A549 (cell line): ENCODE measurements around the gene SLC11A2. TPM values are rescaled to one million over a fixed set of nuclear protein-coding genes. Genes with fewer than 3 reads are reported as not detected.

Source experiments
- ATAC-seq, 2 experiments: fragments of 200-7000 bp in 1 of 2; fragments of >200 bp in 1 of 2; cut with Nextera tagmentation in 1 of 2; cut with Tn5 transposase in 1 of 2; 3 replicates each; pipeline versions ENCODE4 v1.8.0 to v1.9.1; 2018 to 2020; ENCODE audit warnings: mild to moderate bottlenecking in 1 of 2, moderate library complexity in 1 of 2
- CTCF ChIA-PET: fragments of 300-600 bp; sonication (Branson Sonifier 250); formaldehyde crosslinking; extraction: SDS; loops from one replicate; lab custom pipeline; 2021; ENCODE audit warnings: antibody characterized with exemption, inconsistent platforms; lab: Yijun Ruan, JAX
- POLR2A ChIA-PET: fragments of 350-600 bp; formaldehyde crosslinking; extraction: SDS; loops from one replicate; lab custom pipeline; 2021; ENCODE audit warnings: antibody characterized with exemption, inconsistent platforms; lab: Yijun Ruan, JAX
- DNase-seq, 2 experiments: peaks; one replicate each; pipeline versions ENCODE4 v3.0.0 to v3.0.0-alpha.2; 2011 to 2016; ENCODE audit warnings: low read depth in 1 of 2, low spot score in 1 of 2
- FAIRE-seq: peaks from 2 replicates; lab custom pipeline; 2011; peaks lifted over from hg19 to GRCh38; lab: Jason Lieb, UNC
- H3K27ac ChIP-seq, 2 experiments: fragments of >200 bp; sonication (Bioruptor Twin); formaldehyde crosslinking; 3 replicates each; pipeline ENCODE4 v1.5.1; 2016 to 2017
- H3K4me1 ChIP-seq: fragments of >200 bp; sonication (Bioruptor Twin); formaldehyde crosslinking; 3 replicates; pipeline ENCODE4 v1.6.1; 2016
- H3K4me2 ChIP-seq: fragments of >200 bp; sonication (Bioruptor Twin); formaldehyde crosslinking; 3 replicates; pipeline ENCODE4 v1.6.1; 2016
- H3K4me3 ChIP-seq: fragments of >200 bp; sonication (Bioruptor Twin); formaldehyde crosslinking; 3 replicates; pipeline ENCODE4 v1.5.1; 2016
- H3K9me3 ChIP-seq: fragments of >200 bp; sonication (Bioruptor Twin); formaldehyde crosslinking; 3 replicates; pipeline ENCODE4 v1.6.1; 2016
- BCL3 ChIP-seq: fragments of >200 bp; sonication (Bioruptor Twin); formaldehyde crosslinking; IDR thresholded peaks from 3 replicates; pipeline ENCODE4 v1.6.1; 2016
- BHLHE40 ChIP-seq: IDR thresholded peaks from 2 replicates; pipeline ENCODE4 v1.6.1; 2012; ENCODE audit warnings: low read depth, low read length, inconsistent platforms
- CEBPB ChIP-seq, 2 experiments: fragments of >200 bp in 1 of 2; sonication (Bioruptor Twin) in 1 of 2; formaldehyde crosslinking in 1 of 2; IDR thresholded peaks; 2 replicates each; pipeline ENCODE4 v1.6.1; 2012 to 2016
- CHD4 ChIP-seq: fragments of 200-600 bp; sonication (generic); IDR thresholded peaks from 2 replicates; pipeline ENCODE4 v1.6.1; 2016; ENCODE audit warnings: antibody characterized with exemption, mild to moderate bottlenecking, borderline replicate concordance
- E2F6 ChIP-seq: IDR thresholded peaks from 2 replicates; pipeline ENCODE4 v1.6.1; 2012; ENCODE audit warnings: low read depth, borderline replicate concordance
- EHMT2 ChIP-seq: fragments of 200-600 bp; sonication (generic); IDR thresholded peaks from 2 replicates; pipeline ENCODE4 v1.6.1; 2016; ENCODE audit warnings: antibody characterized with exemption, low read depth, mild to moderate bottlenecking, moderate library complexity
- FOSB ChIP-seq: fragments of 250-450 bp; sonication (Bioruptor Pico); IDR thresholded peaks from 2 replicates; pipeline ENCODE4 v1.5.0; 2020; ENCODE audit warnings: mild to moderate bottlenecking, moderate library complexity
- HES2 ChIP-seq: fragments of >200 bp; sonication (Bioruptor Twin); formaldehyde crosslinking; IDR thresholded peaks from 2 replicates; pipeline ENCODE4 v1.6.1; 2016
- HMGXB4 ChIP-seq: fragments of 250-450 bp; sonication (Bioruptor Pico); IDR thresholded peaks from 2 replicates; pipeline ENCODE4 v1.5.0; 2021; ENCODE audit warnings: mild to moderate bottlenecking, moderate library complexity, borderline replicate concordance
- HOXB5 ChIP-seq: fragments of 250-450 bp; sonication (Bioruptor Pico); IDR thresholded peaks from 2 replicates; pipeline ENCODE4 v1.5.0; 2020; ENCODE audit warnings: mild to moderate bottlenecking, moderate library complexity
- JUN ChIP-seq, 2 experiments: fragments of >200 bp; sonication (Bioruptor Twin); formaldehyde crosslinking; IDR thresholded peaks; 2 replicates in 1 of 2; 3 replicates in 1 of 2; pipeline ENCODE4 v1.6.1; 2016 to 2017
- KDM1A ChIP-seq: fragments of 200-600 bp; sonication (generic); IDR thresholded peaks from 2 replicates; pipeline ENCODE4 v1.6.1; 2016; ENCODE audit warnings: low read depth, mild to moderate bottlenecking
- MAFK ChIP-seq: fragments of 450-650 bp; IDR thresholded peaks from 2 replicates; pipeline ENCODE4 v1.6.1; 2014; ENCODE audit not compliant: partially characterized antibody
- MAX ChIP-seq: IDR thresholded peaks from 2 replicates; pipeline ENCODE4 v1.6.1; 2012
- NFE2L2 ChIP-seq: fragments of 150-350 bp; conservative IDR thresholded peaks from 2 replicates; pipeline ENCODE4 v1.6.1; 2014; ENCODE audit warnings: low read length
- PBX3 ChIP-seq: IDR thresholded peaks from 2 replicates; pipeline ENCODE4 v1.6.1; 2012
- PHF8 ChIP-seq: fragments of 200-600 bp; sonication (generic); IDR thresholded peaks from 2 replicates; pipeline ENCODE4 v1.6.1; 2016; ENCODE audit warnings: low read depth, mild to moderate bottlenecking, antibody characterized with exemption, moderate library complexity, borderline replicate concordance
- POLR2A ChIP-seq: IDR thresholded peaks from 2 replicates; pipeline ENCODE4 v1.6.1; 2012; ENCODE audit warnings: mild to moderate bottlenecking, low read length
- RAD21 ChIP-seq, 2 experiments: fragments of >200 bp in 1 of 2; sonication (Bioruptor Twin) in 1 of 2; formaldehyde crosslinking in 1 of 2; IDR thresholded peaks in 1 of 2; conservative IDR thresholded peaks in 1 of 2; 2 replicates in 1 of 2; 3 replicates in 1 of 2; pipeline ENCODE4 v1.6.1; 2012 to 2018; ENCODE audit warnings: inconsistent platforms in 1 of 2
- RFX5 ChIP-seq: fragments of 450-650 bp; IDR thresholded peaks from 2 replicates; pipeline ENCODE4 v1.7.1; 2014; ENCODE audit warnings: antibody characterized with exemption, mild to moderate bottlenecking, moderate library complexity
- TP53 ChIP-seq: fragments of 250-450 bp; sonication (Bioruptor Pico); IDR thresholded peaks from 2 replicates; pipeline ENCODE4 v1.5.0; 2021; ENCODE audit warnings: mild to moderate bottlenecking, moderate library complexity
- ZC3H11A ChIP-seq: fragments of 450-650 bp; IDR thresholded peaks from 2 replicates; pipeline ENCODE4 v1.6.1; 2014; ENCODE audit warnings: antibody characterized with exemption, mild to moderate bottlenecking
- ZFP36 ChIP-seq: fragments of 450-650 bp; IDR thresholded peaks from 2 replicates; pipeline ENCODE4 v1.6.1; 2014; ENCODE audit warnings: borderline replicate concordance; ENCODE audit not compliant: partially characterized antibody
- ZNF302 ChIP-seq: fragments of 250-450 bp; sonication (Bioruptor Pico); IDR thresholded peaks from 2 replicates; pipeline ENCODE4 v1.9.0; 2021; ENCODE audit warnings: inconsistent platforms, mild to moderate bottlenecking, moderate library complexity
- ZSCAN20 ChIP-seq: fragments of 250-450 bp; sonication (Bioruptor Pico); IDR thresholded peaks from 2 replicates; pipeline ENCODE4 v1.8.0; 2022; ENCODE audit warnings: mild to moderate bottlenecking, moderate library complexity
- WGBS: methylation state at CpG from one replicate; pipeline ENCODE4 v1.1.6; 2017; ENCODE audit errors: missing lambda C conversion rate; 5-methylcytosine and 5-hydroxymethylcytosine counted together
- polyA minus RNA-seq: library from RNA; depleted of rRNA, polyadenylated mRNA; stranded (reverse); fragments of >200 nt; gene quantifications from 2 replicates; pipeline ENCODE4 v1.2.3, GENCODE V29; 2011; rRNA and poly(A)+ RNA removed
- polyA plus RNA-seq, 4 experiments: library from polyadenylated mRNA; depleted of rRNA in 3 of 4; stranded (reverse); fragments of >200 nt; fragmentation: RNase III in 1 of 4; extraction: RNeasy Plus Mini Kit Qiagen cat#74134 plus additional on column Dnase treatment in 1 of 4; gene quantifications; 2 replicates in 3 of 4; 3 replicates in 1 of 4; pipeline ENCODE4 v1.2.3, GENCODE V29; 2011 to 2017

Gene SLC11A2
- polyA plus RNA-seq (2011; rRNA removed) (80.7 and 82.6 TPM in 2 replicates), polyA plus RNA-seq (2017; fragmentation: RNase III; extraction: RNeasy Plus Mini Kit Qiagen cat#74134 plus additional on column Dnase treatment) (28.3 to 31.6 TPM (median 30.8 TPM) in 3 replicates), polyA minus RNA-seq (76.3 and 109 TPM in 2 replicates)
- 33.1 and 42.8 TPM in 2 replicates for polyA plus RNA-seq (2012; cell fraction: cytosol; rRNA removed)
- 43.9 and 98.0 TPM in 2 replicates for polyA plus RNA-seq (2012; cell fraction: nucleus; rRNA removed)

- ChIA-PET POLR2A (interaction anchor here (0.6 to 1.8 kb wide), 6 partner anchors 15 to 262 kb away, joined by 3 to 16 read pairs (median 4); partner anchors contain the start of genes ATF1 and CSRNP2), CTCF (interaction anchor here (0.8 to 3.2 kb wide), 9 partner anchors 18 to 261 kb away, joined by 3 to 19 read pairs (median 4); partner anchors contain the start of gene ATF1)
- 4% methylated on average over 41 of the region's 74 CpGs for WGBS
- ATAC-seq, result peak; percentile 96 to 98
- H3K4me1 ChIP-seq, result peaks cover 36% of the 10 kb centered on the region
- peak within 1 kb of the TSS; percentile 64 for H3K4me3 ChIP-seq
- H3K4me2 ChIP-seq, result peak within 1 kb of the TSS; percentile 94
- peak within 1 kb of the TSS; percentile 84 to 93 for H3K27ac ChIP-seq
- no peaks in the 10 kb centered on the region for H3K9me3 ChIP-seq
- TF ChIP-seq PBX3 (no peak), FOSB (CRISPR knock-in tag) (no peak), PHF8 (peak; percentile 83), CHD4 (no peak), HES2 (no peak), ZC3H11A (no peak), BCL3 (0 out of 3 replicates have a peak, but pooled peaks have one; percentile 4), HOXB5 (0 out of 2 replicates have a peak, but pooled peaks have one; percentile 17), NFE2L2 (no peak), POLR2A (peak; percentile 92), MAX (peak; percentile 89), KDM1A (no peak), RFX5 (peak; percentile 82), JUN (IDR thresholded peaks at IDR 0.05) (peak in 1 of 2 experiments; percentile 79; a peak in 2 of 5 replicates), MAFK (no peak), E2F6 (peak; percentile 78)
- FAIRE-seq, result no peak
- DNase-seq, result peak; percentile 96 to 98
These were observed at the start of gene SLC11A2 for GRCh38 chr12:51025836-51026638. Gene SLC11A2, minus strand, starts transcription at chr12:51026384. Its CDS starts 15,656 bp downstream, at chr12:51010728.

- Histone ChIP-seq H3K4me2 (no peak overlapping the region), H3K9me3 (no peaks in the 10 kb centered on the region), H3K27ac (no peak overlapping the region), H3K4me1 (no peaks in the 10 kb centered on the region), H3K4me3 (no peak overlapping the region)
- FAIRE-seq (no peak), DNase-seq (no peak), ATAC-seq (no peak)
- ChIA-PET CTCF (no interaction called here), POLR2A (interaction anchor here (2.5 kb wide), 1 partner anchor 8 kb away, joined by 16 read pairs; the partner anchor contains the start of gene CSRNP2)
- 90% methylated on average over 5 of the region's 5 CpGs for WGBS
- TF ChIP-seq ZC3H11A (no peak), CEBPB (IDR thresholded peaks at IDR 0.05) (no peak), HMGXB4 (CRISPR knock-in tag) (no peak), NFE2L2 (no peak), BHLHE40 (no peak), HES2 (no peak), E2F6 (no peak), ZSCAN20 (CRISPR knock-in tag) (no peak), TP53 (CRISPR knock-in tag) (no peak), ZNF302 (CRISPR knock-in tag) (no peak), ZFP36 (no peak), KDM1A (no peak), EHMT2 (no peak), RAD21 (conservative IDR thresholded peaks at IDR 0.05 in 1 of 2, IDR thresholded peaks at IDR 0.05 in 1 of 2) (no peak)
These were observed 49.2 kb upstream of the SLC11A2 start for GRCh38 chr12:51075390-51075789.
